B cell (primary cell): ENCODE results near the gene PANK1.

Experiments
- CTCF ChIP-seq: fragments of 200-600 bp; IDR thresholded peaks from one replicate; pipeline ENCODE4 v1.8.0; 2022; ENCODE audit warnings: antibody characterized with exemption, mild to moderate bottlenecking
- EZH2 ChIP-seq: IDR thresholded peaks from 2 replicates; pipeline ENCODE4 v1.6.1; 2012; ENCODE audit warnings: borderline replicate concordance, low read depth, mild to moderate bottlenecking, moderate library complexity, low read length; ENCODE audit not compliant: insufficient read depth, poor library complexity, severe bottlenecking

- TF ChIP-seq CTCF (no peak), EZH2 (no peak)
Observed at GRCh38 chr10:89632824-89633223, 12.2 kb downstream of the PANK1 start.
